CD14-positive monocyte (primary cell): ENCODE data around the gene UNC13B. TPM values are rescaled to one million over a fixed set of nuclear protein-coding genes. Genes with fewer than 3 reads are reported as not detected.

ENCODE experiments used
- DNase-seq, 3 donors: peaks; one replicate each; pipeline ENCODE4 v3.0.0-alpha.2; 2011 to 2022
- H2AFZ ChIP-seq: 2 replicates; pipeline ENCODE4 v1.6.0; 2012; ENCODE audit warnings: mild to moderate bottlenecking, low read depth, low read length, inconsistent platforms; ENCODE audit not compliant: insufficient read depth, poor library complexity, severe bottlenecking
- H3K27ac ChIP-seq, 2 donors: 1 replicate in 1 of 2; 2 replicates in 1 of 2; pipeline ENCODE4 v1.5.1; 2012 to 2013; ENCODE audit warnings: low read length in 2 of 2, control low read depth in 1 of 2, inconsistent platforms in 1 of 2, low read depth in 1 of 2, mild to moderate bottlenecking in 1 of 2
- H3K27me3 ChIP-seq, 2 donors: one replicate each; pipeline versions ENCODE4 v1.6.0 to v1.6.1; 2011 to 2013; ENCODE audit warnings: low read length in 2 of 2; ENCODE audit not compliant: control insufficient read depth in 2 of 2, insufficient read depth in 2 of 2
- H3K36me3 ChIP-seq, 2 donors: replicated peaks in 1 of 2; 1 replicate in 1 of 2; 2 replicates in 1 of 2; pipeline versions ENCODE4 v1.5.1 to v1.6.1; 2012 to 2013; ENCODE audit warnings: low read length in 2 of 2, control low read depth in 1 of 2, inconsistent platforms in 1 of 2, mild to moderate bottlenecking in 1 of 2; ENCODE audit not compliant: insufficient read depth in 2 of 2, control insufficient read depth in 1 of 2
- H3K4me1 ChIP-seq, 2 donors: 1 replicate in 1 of 2; 2 replicates in 1 of 2; pipeline versions ENCODE4 v1.5.1 to v1.6.1; 2012 to 2013; ENCODE audit warnings: low read length in 2 of 2, control low read depth in 1 of 2, inconsistent platforms in 1 of 2, mild to moderate bottlenecking in 1 of 2, moderate library complexity in 1 of 2; ENCODE audit not compliant: insufficient read depth in 2 of 2, control insufficient read depth in 1 of 2
- H3K4me2 ChIP-seq: replicated peaks from 2 replicates; pipeline ENCODE3; 2012; ENCODE audit warnings: low read length, moderate library complexity, mild to moderate bottlenecking; ENCODE audit not compliant: poor library complexity, severe bottlenecking; ENCODE audit errors: extremely low read depth
- H3K4me3 ChIP-seq, 3 experiments: fragments of 200-600 bp in 1 of 3; sonication (generic) in 1 of 3; replicated peaks in 1 of 3; 1 replicate in 2 of 3; 2 replicates in 1 of 3; pipeline ENCODE4 v1.5.1; 2011 to 2013; ENCODE audit warnings: low read length in 3 of 3, mild to moderate bottlenecking in 3 of 3, control low read depth in 2 of 3, low read depth in 2 of 3, inconsistent platforms in 1 of 3, moderate library complexity in 1 of 3
- H3K79me2 ChIP-seq: 2 replicates; pipeline ENCODE4 v1.6.0; 2012; ENCODE audit warnings: mild to moderate bottlenecking, control low read depth, inconsistent platforms, low read length, moderate library complexity; ENCODE audit not compliant: insufficient read depth
- H3K9ac ChIP-seq: 2 replicates; pipeline ENCODE4 v1.6.0; 2017; ENCODE audit warnings: low read length, mild to moderate bottlenecking; ENCODE audit not compliant: insufficient read depth, poor library complexity, severe bottlenecking
- H3K9me3 ChIP-seq, 2 donors: replicated peaks in 1 of 2; 1 replicate in 1 of 2; 2 replicates in 1 of 2; pipeline versions ENCODE4 v1.5.1 to v1.6.1; 2012 to 2013; ENCODE audit warnings: low read length in 2 of 2, control low read depth in 1 of 2; ENCODE audit not compliant: control insufficient read depth in 1 of 2, insufficient read depth in 1 of 2
- H4K20me1 ChIP-seq: 2 replicates; pipeline ENCODE4 v1.6.0; 2012; ENCODE audit warnings: mild to moderate bottlenecking, low read length, control low read depth, moderate library complexity; ENCODE audit not compliant: insufficient read depth
- H3K27ac Mint-ChIP-seq, 7 donors: one replicate each; pipeline ENCODE4 v1.8.0; 2020; ENCODE audit warnings: mild to moderate bottlenecking in 7 of 7, mixed read lengths in 7 of 7, moderate library complexity in 6 of 7, inconsistent platforms in 2 of 7
- H3K27me3 Mint-ChIP-seq, 3 donors: one replicate each; pipeline ENCODE4 v1.8.0; 2021 to 2022; ENCODE audit warnings: low read depth in 3 of 3, mild to moderate bottlenecking in 3 of 3, mixed read lengths in 3 of 3, moderate library complexity in 3 of 3, inconsistent platforms in 1 of 3
- H3K36me3 Mint-ChIP-seq, 2 donors: one replicate each; pipeline ENCODE4 v1.8.0; 2020; ENCODE audit warnings: mixed read lengths in 2 of 2, inconsistent platforms in 1 of 2, mild to moderate bottlenecking in 1 of 2
- H3K4me1 Mint-ChIP-seq: one replicate; pipeline ENCODE4 v1.8.0; 2020; ENCODE audit warnings: mild to moderate bottlenecking, mixed read lengths
- H3K4me3 Mint-ChIP-seq, 2 donors: one replicate each; pipeline ENCODE4 v1.8.0; 2020; ENCODE audit warnings: mild to moderate bottlenecking in 2 of 2, mixed read lengths in 2 of 2, moderate library complexity in 1 of 2
- H3K9me3 Mint-ChIP-seq, 7 donors: one replicate each; pipeline ENCODE4 v1.8.0; 2020 to 2022; ENCODE audit warnings: mixed read lengths in 7 of 7, mild to moderate bottlenecking in 6 of 7, moderate library complexity in 6 of 7, inconsistent platforms in 2 of 7
- CTCF ChIP-seq: fragments of 200-600 bp; IDR thresholded peaks from one replicate; pipeline ENCODE4 v1.8.0; 2022; ENCODE audit warnings: antibody characterized with exemption, mild to moderate bottlenecking
- WGBS: methylation state at CpG from one replicate; pipeline ENCODE4 v1.1.5; 2013; ENCODE audit warnings: missing lambda C conversion rate; ENCODE audit not compliant: insufficient coverage; 5-methylcytosine and 5-hydroxymethylcytosine counted together
- intact Hi-C, 2 donors: fragments of 100-400 bp; cut with micrococcal nuclease; formaldehyde crosslinking; loops; one replicate each; pipeline versions ENCODE4 v1.15.0 to v1.15.1; 2023
- polyA plus RNA-seq, 3 donors: library from polyadenylated mRNA; depleted of rRNA in 1 of 3; unstranded in 2 of 3; stranded (reverse) in 1 of 3; fragments of 300-500 nt in 2 of 3; fragments of >200 nt in 1 of 3; fragmentation: Illumina TruSeq in 2 of 3; gene quantifications; 1 replicate in 2 of 3; 2 replicates in 1 of 3; pipeline ENCODE4 v1.2.3, GENCODE V29; 2012 to 2021

The UNC13B gene
- polyA plus RNA-seq, 3 donors = 0.41 to 0.81 (median 0.66) TPM

GRCh38 chr9:35364817-35365585, 203.2 kb downstream of the UNC13B start:
- Histone ChIP-seq H3K4me2 (no peak overlapping the region), H3K36me3 (no peaks in the 10 kb centered on the region), H3K9me3 (no peaks in the 10 kb centered on the region), H3K27ac (no peak overlapping the region), H3K4me3 (no peak overlapping the region), H2AFZ (no peak overlapping the region), H3K4me1 (no peaks in the 10 kb centered on the region), H3K79me2 (no peaks in the 10 kb centered on the region), H4K20me1 (no peaks in the 10 kb centered on the region), H3K27me3 (no peaks in the 10 kb centered on the region), H3K9ac (no peak overlapping the region)
- peaks cover 0 to 2% (median 0%) of the 10 kb centered on the region in 7 donors for H3K9me3 Mint-ChIP-seq
- no peak for TF ChIP-seq CTCF
- H3K27ac Mint-ChIP-seq = no peak overlapping the region
- intact Hi-C loops = no loop called here
- no peak for DNase-seq
- H3K27me3 Mint-ChIP-seq = no peaks in the 10 kb centered on the region
- no peaks in the 10 kb centered on the region for H3K4me1 Mint-ChIP-seq
- H3K4me3 Mint-ChIP-seq = no peak overlapping the region
- WGBS = 90% methylated on average over 2 of the region's 3 CpGs
- H3K36me3 Mint-ChIP-seq = no peaks in the 10 kb centered on the region

- 100% methylated on average over 1 of the region's 2 CpGs for WGBS
- peaks cover 0 to 4% (median 0%) of the 10 kb centered on the region in 7 donors for H3K9me3 Mint-ChIP-seq
- Histone ChIP-seq H2AFZ (no peak overlapping the region), H3K27me3 (no peaks in the 10 kb centered on the region), H3K4me3 (no peak overlapping the region), H3K9ac (no peak overlapping the region), H3K36me3 (no peaks in the 10 kb centered on the region), H3K27ac (no peak overlapping the region), H3K4me2 (no peak overlapping the region), H3K79me2 (no peaks in the 10 kb centered on the region), H4K20me1 (no peaks in the 10 kb centered on the region), H3K9me3 (no peaks in the 10 kb centered on the region), H3K4me1 (no peaks in the 10 kb centered on the region)
- H3K4me3 Mint-ChIP-seq = no peak overlapping the region
- H3K27ac Mint-ChIP-seq = no peak overlapping the region
- no peaks in the 10 kb centered on the region for H3K4me1 Mint-ChIP-seq
- intact Hi-C loops = no loop called here
- DNase-seq = no peak
- H3K27me3 Mint-ChIP-seq = no peaks in the 10 kb centered on the region
- H3K36me3 Mint-ChIP-seq = no peaks in the 10 kb centered on the region
- no peak for TF ChIP-seq CTCF
Measured at GRCh38 chr9:35366627-35367026, 204.8 kb downstream of the UNC13B start.
